HEK293T (cell line): Measurements from ENCODE around the gene MAD1L1.

Experiments
- BHLHE40 ChIP-seq: fragments of 450-650 bp; IDR thresholded peaks from 2 replicates; pipeline ENCODE4 v1.6.1; 2016; ENCODE audit warnings: mild to moderate bottlenecking, moderate library complexity, borderline replicate concordance
- ELF4 ChIP-seq: fragments of 450-650 bp; IDR thresholded peaks from 2 replicates; pipeline ENCODE4 v1.6.1; 2017; ENCODE audit warnings: antibody characterized with exemption
- NFRKB ChIP-seq: fragments of 450-650 bp; IDR thresholded peaks from 2 replicates; pipeline ENCODE4 v1.6.1; 2016; ENCODE audit warnings: mild to moderate bottlenecking, moderate library complexity
- SP1 ChIP-seq: fragments of 450-650 bp; IDR thresholded peaks from 2 replicates; pipeline ENCODE4 v1.6.1; 2017
- SUZ12 ChIP-seq: fragments of 450-650 bp; IDR thresholded peaks from 2 replicates; pipeline ENCODE4 v1.6.1; 2016; ENCODE audit warnings: mild to moderate bottlenecking
- TARDBP ChIP-seq: fragments of 450-650 bp; IDR thresholded peaks from 2 replicates; pipeline ENCODE4 v1.6.1; 2016

- TF ChIP-seq TARDBP = no peak
- no peak for TF ChIP-seq SP1
- no peak for TF ChIP-seq SUZ12
- TF ChIP-seq NFRKB = no peak
- TF ChIP-seq BHLHE40 = no peak
- no peak for TF ChIP-seq ELF4
Observed at GRCh38 chr7:2131800-2132199, 100.9 kb downstream of the MAD1L1 start.
